GM12892 (cell line): ENCODE data around the gene TMEM154.

Experiments
- DNase-seq: peaks from one replicate; pipeline ENCODE4 v3.0.0; 2011; ENCODE audit not compliant: insufficient read length
- FAIRE-seq: peaks from 2 replicates; lab custom pipeline; 2011; peaks lifted over from hg19 to GRCh38; lab: Jason Lieb, UNC
- POLR2A ChIP-seq: IDR thresholded peaks from 2 replicates; pipeline ENCODE4 v1.6.1; 2011; ENCODE audit warnings: low read depth, low read length, control low read depth
- POLR2AphosphoS5 ChIP-seq: IDR thresholded peaks from 2 replicates; pipeline ENCODE4 v1.6.1; 2011; ENCODE audit warnings: low read depth, low read length, control low read depth
- TAF1 ChIP-seq: IDR thresholded peaks from 2 replicates; pipeline ENCODE4 v1.6.1; 2011; ENCODE audit warnings: low read depth, mild to moderate bottlenecking, control low read depth, low read length, borderline replicate concordance

The TMEM154 gene

DNA sequence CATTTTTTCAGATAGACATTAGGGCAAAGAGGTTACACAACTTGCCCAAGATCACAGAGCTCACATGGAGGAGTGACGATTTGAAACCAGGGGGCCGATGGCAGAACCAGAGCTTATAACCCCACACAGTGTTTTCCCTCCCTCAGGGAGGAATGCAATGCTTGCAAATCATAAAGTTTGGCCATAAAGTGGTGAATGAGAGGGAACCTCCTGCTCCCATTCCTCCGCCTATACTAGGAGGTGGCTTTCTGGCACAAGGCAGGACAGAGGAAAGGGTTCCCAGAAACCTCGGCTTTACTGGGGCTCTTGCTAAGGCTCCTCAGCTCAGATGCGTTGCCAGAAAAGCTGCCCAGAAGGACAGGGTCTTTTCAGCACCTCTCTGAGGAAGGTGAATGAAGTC, 19.3 kb downstream of the TMEM154 start:
- no peak for DNase-seq
- peak; percentile 44 for FAIRE-seq
- no peak for TF ChIP-seq TAF1
- TF ChIP-seq POLR2A = no peak
- no peak for TF ChIP-seq POLR2AphosphoS5

DNA sequence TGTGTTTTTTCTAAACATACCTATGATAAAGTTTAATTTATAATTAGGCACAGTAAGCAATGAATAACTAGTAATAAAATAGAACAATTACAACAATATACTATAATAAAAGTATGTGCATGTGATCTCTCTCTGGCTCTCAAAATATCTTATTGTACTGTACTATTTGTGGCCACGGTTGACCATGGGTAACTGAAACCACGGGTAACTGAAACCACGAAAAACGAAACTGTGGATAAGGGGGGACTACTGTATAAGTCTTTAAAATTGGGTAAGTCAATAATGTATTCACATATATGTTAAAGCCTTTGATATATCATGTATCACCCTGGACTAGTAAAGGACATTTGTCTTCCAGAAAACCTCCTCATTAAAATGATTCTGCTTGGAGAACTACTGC, 20.0 kb downstream of the TMEM154 start:
- TF ChIP-seq POLR2A (no peak), POLR2AphosphoS5 (no peak), TAF1 (no peak)
- FAIRE-seq (peak; percentile 50), DNase-seq (no peak)

DNA sequence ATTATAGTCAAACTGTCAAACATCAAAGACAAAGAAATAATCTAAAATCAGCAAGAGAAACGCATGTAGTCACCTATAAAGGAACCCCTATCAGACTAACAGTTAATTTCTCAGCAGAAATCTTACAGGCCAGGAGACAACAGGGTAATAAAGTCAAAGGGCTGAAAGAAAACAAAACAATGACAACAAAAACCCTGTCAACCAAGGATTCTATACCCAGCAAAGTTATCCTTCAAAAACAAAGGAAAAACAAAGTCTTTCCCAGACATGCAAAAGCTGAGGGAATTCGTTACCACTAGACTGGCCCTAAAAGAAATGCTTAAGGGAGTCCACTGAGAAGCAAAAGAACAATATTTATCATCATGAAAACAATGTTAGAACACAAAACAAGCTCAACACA, 22.1 kb downstream of the TMEM154 start:
- TF ChIP-seq POLR2A = no peak
- no peak for TF ChIP-seq TAF1
- TF ChIP-seq POLR2AphosphoS5 = no peak
- DNase-seq (no peak), FAIRE-seq (no peak)

DNA sequence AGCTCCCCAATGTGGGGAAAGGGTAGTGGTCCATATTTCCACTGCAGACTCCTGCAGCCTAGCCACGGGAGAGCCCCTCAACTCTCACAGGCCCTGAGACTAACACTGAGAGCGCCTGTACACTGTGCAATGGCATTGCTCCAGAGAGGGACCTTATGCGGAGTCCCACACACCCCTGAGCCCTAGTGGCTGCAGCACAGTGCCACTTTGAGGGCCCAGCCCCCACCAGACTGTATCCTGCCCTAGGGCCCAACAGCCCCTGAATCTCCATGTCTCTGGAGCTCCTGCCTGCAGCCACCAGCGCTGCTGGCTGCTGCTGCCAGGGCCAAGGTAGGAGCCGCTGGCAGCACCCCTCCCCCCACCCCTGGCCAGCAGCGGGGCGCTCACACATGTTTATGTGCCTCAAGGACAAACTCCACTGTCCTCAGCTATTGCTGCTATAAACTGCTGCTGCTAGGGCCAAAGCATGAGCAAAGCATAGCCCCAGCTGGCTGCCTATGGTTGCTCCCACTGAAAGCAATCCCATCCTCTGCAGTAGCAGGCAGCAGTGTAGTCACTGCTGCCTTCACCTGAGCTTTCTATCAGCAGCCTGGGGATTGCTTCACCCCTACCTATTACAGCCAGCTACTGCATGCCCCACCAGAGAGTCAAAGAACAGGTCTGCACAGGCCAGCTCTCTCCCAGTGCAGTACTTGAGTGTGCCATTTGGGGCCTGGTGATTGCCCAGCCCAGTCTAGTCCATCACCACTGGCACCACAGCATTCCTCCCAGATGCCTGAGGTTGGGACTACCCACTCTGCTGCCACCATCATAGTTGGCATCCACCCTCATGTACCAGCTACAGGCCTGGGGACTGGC, 24.3 kb downstream of the TMEM154 start:
- TF ChIP-seq POLR2AphosphoS5 = no peak
- no peak for TF ChIP-seq TAF1
- TF ChIP-seq POLR2A = no peak
- FAIRE-seq (no peak), DNase-seq (no peak)

DNA sequence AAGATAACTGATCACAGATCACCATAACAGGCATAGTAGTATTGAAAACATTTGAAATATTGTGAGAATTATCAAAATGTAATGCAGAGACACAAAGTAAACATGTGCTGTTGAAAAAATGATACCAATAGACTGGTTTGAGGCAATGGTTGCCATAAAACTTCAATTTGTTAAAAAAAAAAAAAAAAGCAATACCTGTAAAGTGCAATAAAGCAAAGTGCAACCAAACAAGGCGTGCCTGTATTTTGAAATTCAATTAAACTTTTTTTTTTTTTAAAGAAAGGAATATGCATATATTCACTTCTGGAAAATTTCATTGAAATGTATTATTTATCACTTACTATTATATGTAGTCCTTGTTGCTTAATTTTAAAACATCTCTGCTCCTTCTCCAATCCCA, 27.7 kb downstream of the TMEM154 start:
- FAIRE-seq = no peak
- TF ChIP-seq TAF1 (no peak), POLR2AphosphoS5 (no peak), POLR2A (no peak)
- DNase-seq = no peak

DNA sequence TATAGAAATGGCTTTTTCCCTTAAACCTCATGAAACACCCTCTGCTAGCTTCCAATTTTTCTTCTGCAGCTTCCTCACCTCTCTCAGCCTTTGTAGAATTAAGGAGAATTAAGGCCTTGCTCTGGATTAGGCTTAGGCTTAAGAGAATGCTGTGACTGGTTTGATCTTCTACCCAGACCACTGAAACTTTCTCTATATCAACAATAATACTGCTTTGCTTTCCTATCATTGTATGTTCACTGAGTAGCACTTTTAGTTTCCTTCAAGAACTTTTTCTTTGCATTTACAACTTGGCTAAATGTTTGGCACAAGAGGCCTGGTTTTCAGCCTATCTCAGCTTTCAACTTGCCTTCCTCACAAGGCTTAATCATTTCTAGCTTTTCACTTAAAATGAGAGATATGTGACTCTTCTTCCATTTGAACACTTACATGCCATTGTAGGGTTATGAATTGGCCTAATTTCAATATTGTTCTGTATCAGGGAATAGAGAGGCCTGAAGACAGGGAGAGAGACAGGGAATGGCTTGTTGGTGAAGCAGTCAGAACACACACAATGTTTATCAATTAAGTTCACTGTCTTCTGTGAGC, 28.2 kb downstream of the TMEM154 start:
- FAIRE-seq = peak; percentile 17
- DNase-seq = no peak
- TF ChIP-seq POLR2A = no peak
- no peak for TF ChIP-seq TAF1
- TF ChIP-seq POLR2AphosphoS5 = no peak

DNA sequence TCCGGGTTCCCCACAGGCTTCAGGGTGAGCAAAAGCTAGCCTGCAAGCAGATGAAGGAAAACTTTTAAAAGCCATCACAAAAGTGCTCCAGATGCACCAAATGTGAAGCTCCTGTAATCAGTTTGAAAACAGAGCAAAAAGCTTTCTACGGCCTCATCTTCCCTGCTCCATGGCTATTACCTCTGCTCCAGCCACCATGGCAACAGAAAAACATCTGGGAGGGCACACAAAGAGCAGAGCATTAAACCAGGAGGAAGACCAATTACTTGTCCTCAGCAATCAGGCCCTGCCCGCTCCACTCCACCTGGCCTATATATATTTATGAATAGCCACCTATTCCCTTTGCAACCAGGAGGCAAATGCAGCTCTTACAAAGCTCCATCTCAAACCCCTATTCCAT, 33.6 kb downstream of the TMEM154 start:
- DNase-seq = no peak
- FAIRE-seq = no peak
- TF ChIP-seq POLR2AphosphoS5 = no peak
- no peak for TF ChIP-seq POLR2A
- no peak for TF ChIP-seq TAF1

DNA sequence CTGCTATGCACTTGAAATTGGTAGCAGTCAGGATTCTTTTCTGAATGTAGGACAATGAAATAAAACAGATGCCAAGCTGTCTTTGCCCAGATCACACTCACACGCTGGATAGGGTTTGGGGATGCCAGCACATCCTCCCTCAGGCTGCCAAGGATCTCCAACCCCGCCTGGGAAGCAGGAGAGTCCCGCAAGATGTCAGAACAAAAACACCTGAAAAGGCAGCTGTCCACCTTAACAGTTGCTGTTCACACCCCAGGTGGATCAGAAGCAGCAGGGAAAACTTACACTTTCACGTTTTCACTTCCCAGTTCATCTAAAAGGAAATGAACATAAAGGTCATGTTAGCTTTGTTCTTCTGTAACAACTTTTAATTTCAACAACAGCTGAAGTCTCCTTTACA, 35.7 kb downstream of the TMEM154 start:
- DNase-seq (no peak), FAIRE-seq (peak; percentile 78)
- no peak for TF ChIP-seq TAF1
- no peak for TF ChIP-seq POLR2A
- no peak for TF ChIP-seq POLR2AphosphoS5

DNA sequence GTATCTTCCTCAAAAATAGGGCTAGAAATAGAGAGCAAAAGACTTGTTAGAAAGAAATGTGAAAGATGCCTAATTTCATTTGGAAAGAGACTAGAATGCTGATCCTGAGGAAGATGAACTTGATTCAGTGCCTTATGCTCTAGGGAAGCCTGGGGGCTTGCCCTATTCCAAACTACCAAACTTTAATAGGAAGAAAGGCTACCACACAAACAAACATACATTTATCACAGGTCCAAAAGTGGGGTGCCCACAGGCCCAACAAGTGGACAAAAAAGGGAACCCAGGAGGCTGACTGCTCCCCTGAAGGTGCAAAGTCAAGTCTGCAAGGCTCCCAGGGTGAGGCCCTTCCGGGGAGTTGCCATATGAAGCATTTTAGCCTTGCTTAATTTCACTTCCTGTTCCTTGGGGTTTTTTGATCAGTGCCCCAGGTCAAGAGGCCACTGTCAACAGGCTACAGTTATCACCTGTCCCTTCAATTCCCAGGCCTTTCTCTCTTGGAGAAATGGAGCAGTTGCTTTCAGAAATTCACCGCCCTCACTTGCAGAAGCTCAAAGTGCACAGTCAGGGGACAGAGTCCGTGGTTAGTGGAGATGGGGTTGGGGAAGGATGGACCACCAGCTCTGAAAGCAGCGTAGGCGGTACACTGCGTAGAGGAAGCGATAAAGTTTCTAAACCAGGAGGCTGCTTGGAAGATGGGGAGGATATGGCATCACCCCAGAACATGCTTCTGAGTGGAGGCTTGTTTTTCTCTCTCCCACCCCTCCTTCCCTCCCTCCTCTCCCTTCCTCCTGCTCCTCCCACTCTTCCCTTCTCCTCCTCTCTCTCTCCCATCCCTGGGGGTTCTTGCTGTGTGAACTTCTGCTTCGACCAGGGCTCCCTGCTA, 36.4 kb downstream of the TMEM154 start:
- peak; percentile 95 for FAIRE-seq
- TF ChIP-seq POLR2AphosphoS5 = peak; percentile 76
- peak; percentile 74 for TF ChIP-seq POLR2A
- TF ChIP-seq TAF1 = peak; percentile 74; the same call in 1 of the 2 replicates
- DNase-seq = peak; percentile 34

DNA sequence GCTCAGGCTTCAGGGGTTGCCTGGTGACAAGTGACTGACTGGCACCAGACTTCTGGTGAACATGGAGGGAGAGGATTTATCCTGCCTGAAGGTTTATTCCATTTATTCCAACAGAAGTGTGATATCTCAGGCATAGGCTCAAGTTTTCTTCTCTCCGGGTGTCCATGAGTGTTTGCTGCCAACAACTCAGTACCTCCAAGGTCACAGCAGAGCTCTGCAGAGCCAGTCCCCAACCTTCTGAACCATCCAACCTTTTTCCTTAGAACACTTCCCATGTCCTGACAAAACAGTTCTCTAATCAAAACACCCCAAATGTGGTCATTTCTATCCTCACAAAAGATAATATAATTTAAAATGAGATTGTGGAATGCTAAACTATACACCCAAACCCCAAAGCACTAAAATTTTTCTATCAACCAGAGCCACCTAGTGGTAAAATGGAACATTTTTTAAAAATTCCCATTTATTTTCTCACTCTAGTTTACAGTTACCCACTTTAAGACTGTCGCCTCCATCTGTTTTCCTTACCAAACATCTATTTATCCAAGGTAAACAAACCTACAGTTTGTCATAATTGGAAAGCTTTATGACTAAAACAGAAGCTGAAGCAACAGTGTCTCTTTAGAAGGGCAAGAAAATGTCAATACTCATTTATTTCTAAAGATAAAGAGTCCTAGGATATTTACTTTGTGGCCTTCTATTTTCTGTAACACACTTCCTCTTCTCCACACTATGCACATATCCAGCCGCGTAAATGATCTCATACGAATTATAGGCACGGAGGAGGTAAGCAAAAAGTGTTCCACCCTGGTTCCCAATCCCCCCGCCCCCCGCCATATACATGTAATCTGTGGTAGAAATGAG, 39.5 kb downstream of the TMEM154 start:
- TF ChIP-seq POLR2AphosphoS5 (no peak), TAF1 (no peak), POLR2A (no peak)
- no peak for DNase-seq
- peak; percentile 70 for FAIRE-seq
